Measurements from ENCODE around the gene LYPD5. TPM values are rescaled to one million over a fixed set of nuclear protein-coding genes. Genes with fewer than 3 reads are reported as not detected.

The LYPD5 gene
- polyA plus RNA-seq, 6 donors from 2014 or later = 0.28 to 0.65 TPM; not detected in 4

GRCh38 chr19:43798026-43798545, 4.2 kb downstream of the LYPD5 start:
- Mint-ChIP-seq H3K27ac (peak overlapping the region in 1 of 6 donors; percentile 67), H3K27me3 (peaks cover 18 to 84% (median 77%) of the 10 kb centered on the region in 3 donors), H3K4me3 (peak overlapping the region; percentile 20 to 83 (median 75)), H3K4me1 (peaks cover 16 to 19% (median 18%) of the 10 kb centered on the region in 3 donors), H3K9me3 (peaks cover 0 to 11% (median 6%) of the 10 kb centered on the region in 7 donors), H3K36me3 (peaks cover 0 to 7% of the 10 kb centered on the region in 2 donors)
- DNase-seq = no peak
- ATAC-seq (ENCODE audit: low read depth in 2 of 2) = no peak

- ATAC-seq (ENCODE audit: low read depth in 2 of 2) = no peak
- H3K36me3 Mint-ChIP-seq = peaks cover 0 to 7% of the 10 kb centered on the region in 2 donors
- no peak overlapping the region for H3K27ac Mint-ChIP-seq
- H3K4me1 Mint-ChIP-seq = peaks cover 16 to 19% (median 18%) of the 10 kb centered on the region in 3 donors
- no peak for DNase-seq
- H3K27me3 Mint-ChIP-seq = peaks cover 18 to 78% (median 71%) of the 10 kb centered on the region in 3 donors
- H3K9me3 Mint-ChIP-seq = peaks cover 0 to 11% (median 6%) of the 10 kb centered on the region in 7 donors
- peak overlapping the region in 5 of 8 donors; percentile 33 to 83 (median 51) for H3K4me3 Mint-ChIP-seq
Measured at GRCh38 chr19:43797556-43797955, 4.7 kb downstream of the LYPD5 start.

GRCh38 chr19:43797118-43797517, 5.1 kb downstream of the LYPD5 start:
- no peak overlapping the region for H3K27ac Mint-ChIP-seq

DNA sequence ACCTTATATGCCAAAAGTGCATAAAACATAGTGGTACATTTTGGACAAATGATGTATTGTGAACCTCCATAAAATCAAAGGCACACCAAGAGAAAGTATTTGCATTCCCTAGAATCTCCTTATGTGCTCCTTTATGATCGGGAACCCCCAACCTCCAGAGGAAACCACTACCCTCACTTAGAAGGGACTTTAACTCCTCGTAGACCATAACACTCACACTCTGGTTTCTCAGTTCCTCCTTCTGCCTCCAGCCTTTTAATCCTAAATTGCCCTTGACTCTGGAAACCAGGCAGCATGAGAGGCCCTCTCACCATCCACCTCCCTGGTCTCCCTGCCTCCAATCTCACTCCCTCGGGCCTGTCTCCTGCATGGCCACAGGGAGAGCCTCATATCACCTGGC, 11.7 kb downstream of the LYPD5 start:
- H3K4me1 Mint-ChIP-seq = peaks cover 2 to 5% (median 5%) of the 10 kb centered on the region in 3 donors
- H3K9me3 Mint-ChIP-seq = peaks cover 0 to 2% (median 0%) of the 10 kb centered on the region in 7 donors
- peak overlapping the region in 1 of 6 donors; percentile 93 for H3K27ac Mint-ChIP-seq
- H3K4me3 Mint-ChIP-seq = peak overlapping the region in 1 of 8 donors; percentile 65
- no peak for DNase-seq
- ATAC-seq (ENCODE audit: low read depth in 2 of 2) = no peak
- H3K27me3 Mint-ChIP-seq = peaks cover 14 to 29% (median 21%) of the 10 kb centered on the region in 3 donors
- no peaks in the 10 kb centered on the region for H3K36me3 Mint-ChIP-seq

More at GRCh38 chr19:43797118-43797517, 5.1 kb downstream of the LYPD5 start:
- H3K36me3 Mint-ChIP-seq = peaks cover 0 to 7% of the 10 kb centered on the region in 2 donors
- peaks cover 18 to 74% (median 67%) of the 10 kb centered on the region in 3 donors for H3K27me3 Mint-ChIP-seq
- DNase-seq (no peak), ATAC-seq (ENCODE audit: low read depth in 2 of 2) (no peak)
- peaks cover 0 to 11% (median 6%) of the 10 kb centered on the region in 7 donors for H3K9me3 Mint-ChIP-seq
- H3K4me3 Mint-ChIP-seq = peak overlapping the region in 6 of 8 donors; percentile 33 to 81 (median 59)
- H3K4me1 Mint-ChIP-seq = peaks cover 16 to 19% (median 18%) of the 10 kb centered on the region in 3 donors

GRCh38 chr19:43789029-43789428, 13.2 kb downstream of the LYPD5 start:
- Mint-ChIP-seq H3K4me3 (no peak overlapping the region), H3K27me3 (peaks cover 9 to 21% (median 9%) of the 10 kb centered on the region in 3 donors), H3K4me1 (peaks cover 12 to 16% (median 14%) of the 10 kb centered on the region in 3 donors), H3K27ac (no peak overlapping the region), H3K36me3 (no peaks in the 10 kb centered on the region), H3K9me3 (no peaks in the 10 kb centered on the region)
- ATAC-seq (ENCODE audit: low read depth in 2 of 2) (no peak), DNase-seq (no peak)

DNA sequence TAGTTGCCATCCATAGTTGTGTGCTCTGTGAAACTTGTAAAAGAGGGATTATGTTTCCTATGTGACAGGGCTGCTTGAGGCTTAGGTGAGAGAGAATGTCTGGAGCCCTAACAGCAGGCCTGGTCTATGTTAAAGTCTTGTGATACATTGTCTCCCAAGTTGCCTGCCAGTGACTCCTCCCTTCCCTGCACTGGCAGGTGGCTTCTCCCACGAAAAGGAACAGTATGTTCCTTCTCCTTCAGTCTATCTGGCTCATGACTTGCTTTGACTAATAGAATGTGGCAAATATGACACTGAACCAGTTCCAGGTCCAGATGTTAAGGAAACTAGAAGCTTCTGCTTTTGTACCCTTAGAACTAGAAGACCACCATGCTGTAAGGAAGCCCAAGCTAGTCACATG, 15.6 kb downstream of the LYPD5 start:
- Mint-ChIP-seq H3K4me3 (no peak overlapping the region), H3K27me3 (peaks cover 0 to 29% (median 4%) of the 10 kb centered on the region in 3 donors), H3K27ac (no peak overlapping the region), H3K36me3 (no peaks in the 10 kb centered on the region), H3K9me3 (no peaks in the 10 kb centered on the region), H3K4me1 (peaks cover 31 to 38% (median 32%) of the 10 kb centered on the region in 3 donors)
- no peak for ATAC-seq (ENCODE audit: low read depth in 2 of 2)
- no peak for DNase-seq

DNA sequence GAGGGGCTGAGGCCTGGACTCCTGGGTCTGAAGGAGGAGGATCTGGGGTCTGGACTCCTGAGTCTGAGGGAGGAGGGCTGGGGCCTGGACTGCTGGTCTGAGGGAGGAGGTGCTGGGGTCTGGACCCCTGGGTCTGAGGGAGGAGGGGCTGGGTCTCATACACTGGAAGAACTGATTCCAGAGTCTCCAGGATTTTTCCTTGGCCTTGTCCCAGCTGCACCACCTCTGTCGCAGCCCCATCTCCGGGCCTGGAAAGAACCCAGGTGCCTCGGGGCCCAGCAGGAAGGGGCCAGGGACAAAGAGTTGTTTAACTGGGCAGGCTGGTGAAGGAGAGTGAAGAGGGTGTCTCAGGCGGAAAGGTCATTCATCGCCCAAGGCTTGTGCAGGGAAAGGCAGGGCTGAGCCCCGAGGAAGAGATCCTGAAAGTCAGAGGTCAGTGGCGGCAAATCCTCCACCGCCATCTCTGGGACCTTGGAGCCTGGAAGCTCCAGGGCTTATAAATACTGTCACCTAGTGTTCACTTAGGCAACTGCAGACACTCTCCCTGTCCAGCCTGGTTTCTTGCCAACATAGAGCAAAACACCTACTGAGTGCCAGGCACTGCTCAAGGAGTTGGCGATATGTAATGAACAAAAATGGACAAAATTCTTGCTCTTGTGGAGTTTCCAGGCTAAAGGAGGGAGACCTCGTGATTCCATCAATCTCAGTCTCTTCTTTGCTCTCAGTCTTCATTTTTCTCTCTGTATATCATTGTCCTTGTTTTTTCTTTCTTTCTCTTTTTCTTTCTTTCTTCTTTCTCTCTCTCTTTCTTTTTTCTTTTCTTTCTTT, 17.1 kb downstream of the LYPD5 start:
- ATAC-seq (ENCODE audit: low read depth in 2 of 2) (peak in 1 of 2 donors; percentile 45), DNase-seq (peak; percentile 57)
- H3K9me3 Mint-ChIP-seq = no peaks in the 10 kb centered on the region
- peaks cover 37 to 49% (median 39%) of the 10 kb centered on the region in 3 donors for H3K4me1 Mint-ChIP-seq
- H3K27me3 Mint-ChIP-seq = peaks cover 0 to 33% (median 4%) of the 10 kb centered on the region in 3 donors
- H3K27ac Mint-ChIP-seq = peak overlapping the region; percentile 37 to 93 (median 71)
- no peaks in the 10 kb centered on the region for H3K36me3 Mint-ChIP-seq
- H3K4me3 Mint-ChIP-seq = peak overlapping the region; percentile 17 to 89 (median 54)

DNA sequence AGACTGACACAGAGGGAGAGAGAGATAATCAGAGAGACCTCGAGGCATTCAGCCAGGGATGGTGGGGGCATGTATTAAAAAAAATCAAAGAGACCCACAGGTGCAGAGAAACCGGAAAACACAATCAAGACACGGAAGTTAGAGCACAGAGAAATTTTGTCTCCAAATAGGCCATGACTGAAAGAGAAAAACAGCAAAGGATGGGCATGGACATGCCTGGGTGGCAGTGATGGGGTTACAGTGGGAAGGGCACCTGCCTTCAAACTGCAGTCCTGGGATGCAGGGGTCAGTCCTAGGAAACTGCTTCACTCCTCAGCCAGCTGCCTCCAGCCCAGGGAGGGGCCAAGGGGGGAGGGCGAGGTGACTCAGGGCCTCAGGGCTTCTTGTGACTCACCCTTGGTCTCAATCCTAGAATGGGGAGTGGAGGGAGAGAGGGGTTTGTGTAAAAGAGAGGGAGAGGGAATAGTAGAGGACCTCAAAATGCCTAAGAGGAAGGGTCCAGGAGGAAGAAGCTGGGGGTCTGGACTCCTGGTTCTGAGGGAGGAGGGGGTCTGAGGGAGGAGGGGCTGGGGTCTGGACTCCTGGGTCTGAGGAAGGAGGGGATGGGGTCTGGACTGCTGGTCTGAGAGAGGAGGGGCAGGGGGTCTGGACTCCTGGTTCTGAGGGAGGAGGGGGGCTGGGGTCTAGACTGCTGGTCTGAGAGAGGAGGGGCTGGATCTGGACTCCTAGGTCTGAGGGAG, 17.8 kb downstream of the LYPD5 start:
- H3K4me1 Mint-ChIP-seq = peaks cover 43 to 57% (median 45%) of the 10 kb centered on the region in 3 donors
- ATAC-seq (ENCODE audit: low read depth in 2 of 2) (peak in 1 of 2 donors; percentile 7), DNase-seq (no peak)
- H3K9me3 Mint-ChIP-seq = no peaks in the 10 kb centered on the region
- H3K27me3 Mint-ChIP-seq = peaks cover 0 to 35% (median 4%) of the 10 kb centered on the region in 3 donors
- H3K36me3 Mint-ChIP-seq = no peaks in the 10 kb centered on the region
- H3K4me3 Mint-ChIP-seq = peak overlapping the region in 7 of 8 donors; percentile 54 to 89 (median 72)
- peak overlapping the region; percentile 7 to 93 (median 90) for H3K27ac Mint-ChIP-seq

GRCh38 chr19:43783636-43784035, 18.6 kb downstream of the LYPD5 start:
- Mint-ChIP-seq H3K27ac (peak overlapping the region; percentile 50 to 93 (median 87)), H3K4me1 (peaks cover 50 to 64% (median 52%) of the 10 kb centered on the region in 3 donors), H3K36me3 (no peaks in the 10 kb centered on the region), H3K4me3 (peak overlapping the region; percentile 23 to 89 (median 60)), H3K27me3 (peaks cover 0 to 43% (median 0%) of the 10 kb centered on the region in 3 donors), H3K9me3 (no peaks in the 10 kb centered on the region)
- DNase-seq (no peak), ATAC-seq (ENCODE audit: low read depth in 2 of 2) (no peak)

GRCh38 chr19:43782689-43783231, 19.5 kb downstream of the LYPD5 start:
- Mint-ChIP-seq H3K4me1 (peaks cover 59 to 73% (median 61%) of the 10 kb centered on the region in 3 donors), H3K27ac (peak overlapping the region in 5 of 6 donors; percentile 29 to 96 (median 86)), H3K27me3 (peaks cover 0 to 42% (median 0%) of the 10 kb centered on the region in 3 donors)

GRCh38 chr19:43782311-43782660, 20.0 kb downstream of the LYPD5 start:
- H3K36me3 Mint-ChIP-seq = no peaks in the 10 kb centered on the region
- DNase-seq (no peak), ATAC-seq (ENCODE audit: low read depth in 2 of 2) (no peak)
- H3K9me3 Mint-ChIP-seq = no peaks in the 10 kb centered on the region
- H3K4me3 Mint-ChIP-seq = peak overlapping the region; percentile 66 to 96 (median 81)
- H3K27me3 Mint-ChIP-seq = peaks cover 0 to 38% (median 0%) of the 10 kb centered on the region in 3 donors
- H3K27ac Mint-ChIP-seq = peak overlapping the region in 5 of 6 donors; percentile 4 to 96 (median 86)
- peaks cover 64 to 78% (median 66%) of the 10 kb centered on the region in 3 donors for H3K4me1 Mint-ChIP-seq

More at GRCh38 chr19:43782689-43783231, 19.5 kb downstream of the LYPD5 start:
- ATAC-seq (ENCODE audit: low read depth in 2 of 2) (peak; percentile 38 to 52), DNase-seq (no peak)
- Mint-ChIP-seq H3K9me3 (no peaks in the 10 kb centered on the region), H3K36me3 (no peaks in the 10 kb centered on the region), H3K4me3 (peak overlapping the region; percentile 66 to 96 (median 84))

- Mint-ChIP-seq H3K27me3 (peaks cover 0 to 38% (median 0%) of the 10 kb centered on the region in 3 donors), H3K4me3 (peak overlapping the region; percentile 79 to 96 (median 86)), H3K36me3 (no peaks in the 10 kb centered on the region), H3K4me1 (peaks cover 69 to 83% (median 71%) of the 10 kb centered on the region in 3 donors), H3K9me3 (no peaks in the 10 kb centered on the region), H3K27ac (peak overlapping the region in 5 of 6 donors; percentile 57 to 86 (median 81))
- ATAC-seq (ENCODE audit: low read depth in 2 of 2) (no peak), DNase-seq (no peak)
Measured at GRCh38 chr19:43781630-43782310, 20.5 kb downstream of the LYPD5 start.

Data from naive B cell (primary cell).